SK-N-SH (cell line): ENCODE results near the gene TRUB2.

ENCODE experiments used
- CHD2 ChIP-seq: fragments of 150-350 bp; IDR thresholded peaks from 2 replicates; pipeline ENCODE4 v1.6.1; 2018; ENCODE audit warnings: low read length; ENCODE audit not compliant: partially characterized antibody
- SIN3A ChIP-seq: IDR thresholded peaks from 2 replicates; pipeline ENCODE4 v1.6.1; 2012; ENCODE audit warnings: low read depth, mild to moderate bottlenecking, low read length, moderate library complexity, borderline replicate concordance
- YY1 ChIP-seq: IDR thresholded peaks from 2 replicates; pipeline ENCODE4 v1.4.0; 2012; ENCODE audit warnings: low read depth, mild to moderate bottlenecking

DNA sequence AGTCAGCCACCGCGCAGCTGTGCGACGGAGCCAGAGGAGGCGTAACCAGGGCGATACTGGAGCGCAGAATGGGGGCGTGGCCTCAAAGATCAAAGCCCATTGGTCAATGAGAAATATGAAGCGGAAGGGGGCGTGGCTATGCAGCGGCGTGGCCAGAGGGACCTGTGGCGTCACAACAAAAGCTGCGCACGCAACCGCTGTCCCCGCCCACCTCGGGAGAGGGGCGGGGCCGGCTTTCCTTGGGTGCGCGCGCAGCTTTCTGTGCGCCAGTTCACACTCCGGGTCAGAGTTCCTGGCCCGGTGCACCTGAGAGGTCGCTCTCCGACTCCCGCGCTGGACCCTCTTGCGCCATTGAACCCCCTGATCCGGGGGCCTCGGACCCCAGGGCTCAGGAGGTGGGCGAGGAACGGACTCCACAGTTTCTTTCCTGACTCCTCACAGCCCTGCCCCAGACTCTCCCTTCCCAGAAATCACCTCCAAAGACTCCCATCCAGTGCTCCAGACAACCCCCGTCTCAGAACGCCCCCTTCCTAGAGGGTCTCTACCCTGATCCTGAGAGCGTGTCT, 46.2 kb downstream of the TRUB2 start, which contains the start of gene SWI5:
- TF ChIP-seq YY1 (no peak), SIN3A (no peak), CHD2 (no peak)
